ENCODE results near the gene DNAL1. TPM values are rescaled to one million over a fixed set of nuclear protein-coding genes. Genes with fewer than 3 reads are reported as not detected.

Gene DNAL1
- total and polyA plus RNA-seq, 10 of the 15 experiments (the other 5 are each of a cell fraction or from before 2014, with no cell fraction given) = 2.4 to 18.2 (median 7.4) TPM

- Histone ChIP-seq H3K4me2 (ENCODE audit: control insufficient read depth, insufficient read depth) (no peak overlapping the region), H3K27ac (ENCODE audit: control insufficient read depth, insufficient read depth) (no peak overlapping the region), H3K4me1 (ENCODE audit: control insufficient read depth, insufficient read depth, low read length) (no peaks in the 10 kb centered on the region), H3K36me3 (ENCODE audit: control insufficient read depth in 2 of 2, insufficient read depth in 2 of 2, low read length in 1 of 2) (peaks cover 65 to 78% of the 10 kb centered on the region in 2 experiments), H2AFZ (ENCODE audit: control insufficient read depth, low read depth, low read length) (no peak overlapping the region), H3K27me3 (replicated peaks in 1 of 2; ENCODE audit: control insufficient read depth in 2 of 2, insufficient read depth in 2 of 2, low read length in 1 of 2) (no peaks in the 10 kb centered on the region), H3K9ac (ENCODE audit: control insufficient read depth, insufficient read depth, low read length) (no peak overlapping the region), H3K4me3 (no peak overlapping the region), H3K9me3 (replicated peaks; ENCODE audit: control insufficient read depth, insufficient read depth, low read length) (no peaks in the 10 kb centered on the region), H3K79me2 (ENCODE audit: control insufficient read depth, insufficient read depth, low read length) (peaks cover 5% of the 10 kb centered on the region), H4K20me1 (ENCODE audit: control insufficient read depth, insufficient read depth) (peaks cover 3% of the 10 kb centered on the region)
- FAIRE-seq (no peak), ATAC-seq (no peak), DNase-seq (ENCODE audit: low read depth, low spot score) (no peak)
- in situ Hi-C loops (cut with MboI) = loop anchor here (25.0 kb wide), 1 partner anchor 311 kb away; no protein-coding TSS in a partner anchor
- RAD21 ChIA-PET (ENCODE audit: unreplicated experiment) = no interaction called here
- CTCF ChIA-PET = interaction anchor here (2.9 to 10.1 kb wide), 3 partner anchors 13 to 101 kb away, joined by 12 to 195 read pairs (median 48); partner anchors contain the start of gene PNMA1
- POLR2A ChIA-PET = no interaction called here
- SMC1A ChIA-PET (ENCODE audit: uncharacterized antibody, unreplicated experiment) = interaction anchor here (7.2 to 8.9 kb wide), 2 partner anchors 26 to 100 kb away, joined by 87 to 155 read pairs; no protein-coding TSS in a partner anchor
- intact Hi-C loops (cut with micrococcal nuclease; ENCODE audit: unreplicated experiment) = loop anchor here (5.0 kb wide), 2 partner anchors 161 to 311 kb away; partner anchors contain the start of gene ZNF410
- TF ChIP-seq, protein P1, sequence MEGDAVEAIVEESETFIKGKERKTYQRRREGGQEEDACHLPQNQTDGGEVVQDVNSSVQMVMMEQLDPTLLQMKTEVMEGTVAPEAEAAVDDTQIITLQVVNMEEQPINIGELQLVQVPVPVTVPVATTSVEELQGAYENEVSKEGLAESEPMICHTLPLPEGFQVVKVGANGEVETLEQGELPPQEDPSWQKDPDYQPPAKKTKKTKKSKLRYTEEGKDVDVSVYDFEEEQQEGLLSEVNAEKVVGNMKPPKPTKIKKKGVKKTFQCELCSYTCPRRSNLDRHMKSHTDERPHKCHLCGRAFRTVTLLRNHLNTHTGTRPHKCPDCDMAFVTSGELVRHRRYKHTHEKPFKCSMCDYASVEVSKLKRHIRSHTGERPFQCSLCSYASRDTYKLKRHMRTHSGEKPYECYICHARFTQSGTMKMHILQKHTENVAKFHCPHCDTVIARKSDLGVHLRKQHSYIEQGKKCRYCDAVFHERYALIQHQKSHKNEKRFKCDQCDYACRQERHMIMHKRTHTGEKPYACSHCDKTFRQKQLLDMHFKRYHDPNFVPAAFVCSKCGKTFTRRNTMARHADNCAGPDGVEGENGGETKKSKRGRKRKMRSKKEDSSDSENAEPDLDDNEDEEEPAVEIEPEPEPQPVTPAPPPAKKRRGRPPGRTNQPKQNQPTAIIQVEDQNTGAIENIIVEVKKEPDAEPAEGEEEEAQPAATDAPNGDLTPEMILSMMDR (IDR thresholded peaks at IDR 0.05 in 2 of 3, conservative IDR thresholded peaks at IDR 0.05 in 1 of 3; ENCODE audit: control insufficient read depth in 2 of 3, extremely low read depth in 1 of 3, insufficient read depth in 1 of 3, low read depth in 3 of 3, low read length in 3 of 3) = no peak
- peak; percentile 34 for TF ChIP-seq POLR2A (IDR thresholded peaks at IDR 0.05; ENCODE audit: low read depth, low read length)
- BruUV-seq (replicated peaks) = no TSS peak
- WGBS (ENCODE audit: insufficient coverage, insufficient replicate concordance, low lambda C conversion rate, missing lambda C conversion rate) = 86% methylated on average over 11 of the region's 14 CpGs
Measured at GRCh38 chr14:73726025-73726961, 81.5 kb downstream of the DNAL1 start.

Measured in GM12878 (cell line).